ENCODE data around the gene TMEM272.

- TF ChIP-seq CTCF (IDR thresholded peaks at IDR 0.05; ENCODE audit: borderline replicate concordance, extremely low read depth, low read length, poor library complexity, severe bottlenecking) (no peak), EZH2 (IDR thresholded peaks at IDR 0.05; ENCODE audit: borderline replicate concordance, low read depth, low read length, severe bottlenecking) (no peak)
These were observed 25.6 kb upstream of the TMEM272 start for GRCh38 chr13:51870616-51871015.
